Endothelial cell of umbilical vein (primary cell): Measurements from ENCODE around the gene RIMBP2.

ENCODE experiments used
- EZH2 ChIP-seq: IDR thresholded peaks from 2 replicates; pipeline ENCODE4 v1.6.1; 2012; ENCODE audit warnings: borderline replicate concordance, low read depth, mild to moderate bottlenecking, moderate library complexity, low read length, inconsistent platforms; ENCODE audit not compliant: severe bottlenecking
- MYC ChIP-seq: IDR thresholded peaks from one replicate; pipeline ENCODE4 v1.6.1; 2011; ENCODE audit warnings: mild to moderate bottlenecking, low read depth, low read length
- POLR2A ChIP-seq: IDR thresholded peaks from 2 replicates; pipeline ENCODE4 v1.6.1; 2012; ENCODE audit warnings: low read depth, mild to moderate bottlenecking, control low read depth, low read length
- TF ChIP-seq, protein P1 (sequence below), 2 donors: IDR thresholded peaks; 1 replicate in 1 of 2; 2 replicates in 1 of 2; pipeline ENCODE4 v1.5.1; 2011; ENCODE audit warnings: low read length in 2 of 2, mild to moderate bottlenecking in 2 of 2, moderate library complexity in 2 of 2, control low read depth in 1 of 2, inconsistent platforms in 1 of 2, low read depth in 1 of 2; ENCODE audit not compliant: insufficient read depth in 1 of 2; ENCODE audit errors: extremely low read depth in 1 of 2
- TF ChIP-seq, protein P2 (sequence below): IDR thresholded peaks from 2 replicates; pipeline ENCODE4 v1.6.1; 2011; ENCODE audit not compliant: insufficient read depth, insufficient read length

DNA sequence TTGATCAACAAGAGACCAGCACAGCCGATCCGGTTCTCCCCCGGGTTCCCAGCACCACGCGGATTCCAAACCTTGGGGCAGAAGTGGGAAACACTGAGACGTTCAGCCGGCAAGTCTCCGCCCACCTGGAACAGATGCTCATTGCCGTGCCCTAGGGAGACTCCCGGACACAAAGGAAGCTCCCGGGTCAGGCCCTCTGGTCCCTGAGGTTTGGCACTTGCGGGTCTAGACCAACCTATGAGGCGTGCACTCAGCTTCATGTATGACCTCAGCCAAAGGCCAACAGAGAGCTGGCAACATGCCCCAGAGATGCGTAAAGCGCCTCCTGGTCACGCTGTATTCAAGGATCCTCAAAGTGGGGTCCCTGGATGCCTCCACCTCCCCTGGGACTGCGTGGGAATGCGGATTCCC, 2.5 kb downstream of the RIMBP2 start:
- TF ChIP-seq, protein P1, sequence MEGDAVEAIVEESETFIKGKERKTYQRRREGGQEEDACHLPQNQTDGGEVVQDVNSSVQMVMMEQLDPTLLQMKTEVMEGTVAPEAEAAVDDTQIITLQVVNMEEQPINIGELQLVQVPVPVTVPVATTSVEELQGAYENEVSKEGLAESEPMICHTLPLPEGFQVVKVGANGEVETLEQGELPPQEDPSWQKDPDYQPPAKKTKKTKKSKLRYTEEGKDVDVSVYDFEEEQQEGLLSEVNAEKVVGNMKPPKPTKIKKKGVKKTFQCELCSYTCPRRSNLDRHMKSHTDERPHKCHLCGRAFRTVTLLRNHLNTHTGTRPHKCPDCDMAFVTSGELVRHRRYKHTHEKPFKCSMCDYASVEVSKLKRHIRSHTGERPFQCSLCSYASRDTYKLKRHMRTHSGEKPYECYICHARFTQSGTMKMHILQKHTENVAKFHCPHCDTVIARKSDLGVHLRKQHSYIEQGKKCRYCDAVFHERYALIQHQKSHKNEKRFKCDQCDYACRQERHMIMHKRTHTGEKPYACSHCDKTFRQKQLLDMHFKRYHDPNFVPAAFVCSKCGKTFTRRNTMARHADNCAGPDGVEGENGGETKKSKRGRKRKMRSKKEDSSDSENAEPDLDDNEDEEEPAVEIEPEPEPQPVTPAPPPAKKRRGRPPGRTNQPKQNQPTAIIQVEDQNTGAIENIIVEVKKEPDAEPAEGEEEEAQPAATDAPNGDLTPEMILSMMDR (IDR thresholded peaks at IDR 0.05; ENCODE audit: extremely low read depth in 1 of 2, insufficient read depth in 1 of 2, low read depth in 1 of 2, low read length in 2 of 2): no peak
- no peak for TF ChIP-seq EZH2
- TF ChIP-seq MYC: no peak
- TF ChIP-seq POLR2A: no peak
- TF ChIP-seq, protein P2, sequence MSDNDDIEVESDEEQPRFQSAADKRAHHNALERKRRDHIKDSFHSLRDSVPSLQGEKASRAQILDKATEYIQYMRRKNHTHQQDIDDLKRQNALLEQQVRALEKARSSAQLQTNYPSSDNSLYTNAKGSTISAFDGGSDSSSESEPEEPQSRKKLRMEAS: no peak
